Gastrocnemius medialis (tissue), 4 donors: Measurements from ENCODE around the gene IQGAP3.

Experiments used
- CTCF ChIP-seq, 5 experiments: fragments of 450-650 bp in 3 of 5; fragments of 200-600 bp in 2 of 5; sonication (generic) in 2 of 5; IDR thresholded peaks in 4 of 5; conservative IDR thresholded peaks in 1 of 5; 1 replicate in 4 of 5; 2 replicates in 1 of 5; pipeline ENCODE4 v1.5.1; 2016 to 2019; ENCODE audit warnings: antibody characterized with exemption in 5 of 5, mild to moderate bottlenecking in 3 of 5, moderate library complexity in 3 of 5
- POLR2A ChIP-seq, 2 donors: fragments of 450-650 bp; IDR thresholded peaks; one replicate each; pipeline ENCODE4 v1.6.1; 2017; ENCODE audit warnings: antibody characterized with exemption in 2 of 2, mild to moderate bottlenecking in 2 of 2, moderate library complexity in 2 of 2

GRCh38 chr1:156504438-156504813, 67.9 kb downstream of the IQGAP3 start:
- no peak for TF ChIP-seq CTCF (IDR thresholded peaks at IDR 0.05 in 4 of 5, conservative IDR thresholded peaks at IDR 0.05 in 1 of 5)
- TF ChIP-seq POLR2A (IDR thresholded peaks at IDR 0.05) = no peak
